HG03565 (cell line): ENCODE results near the gene NUDT1.

Experiments used
- ATAC-seq: cut with Tn5 transposase; IDR thresholded peaks from one replicate; pipeline ENCODE4 v1.9.1; 2021; ENCODE audit warnings: mild to moderate bottlenecking, moderate library complexity; ENCODE audit not compliant: unreplicated experiment

The NUDT1 gene

GRCh38 chr7:2241580-2242540 lies at the start of gene NUDT1, which contains the start of gene MRM2:
NUDT1 (plus strand) TSS chr7:2242226; CDS start chr7:2244575, 2,349 bp downstream.
MRM2 (minus strand) TSS chr7:2242205; CDS start chr7:2242169, 36 bp downstream.
- ATAC-seq, result peak; percentile 59

- no peak for ATAC-seq
Observed at GRCh38 chr7:2192831-2193534, 49.0 kb upstream of the NUDT1 start.

GRCh38 chr7:2193575-2194305 lies 48.3 kb upstream of the NUDT1 start:
- ATAC-seq, result no peak

GRCh38 chr7:2195400-2196246 lies 46.4 kb upstream of the NUDT1 start:
- ATAC-seq, result no peak

GRCh38 chr7:2196381-2197378 lies 45.3 kb upstream of the NUDT1 start:
- ATAC-seq, result no peak

GRCh38 chr7:2197436-2198155 lies 44.4 kb upstream of the NUDT1 start:
- no peak for ATAC-seq

GRCh38 chr7:2198206-2198605 lies 43.8 kb upstream of the NUDT1 start:
- no peak for ATAC-seq

GRCh38 chr7:2198760-2199159 lies 43.3 kb upstream of the NUDT1 start:
- ATAC-seq, result no peak

- no peak for ATAC-seq
Observed at GRCh38 chr7:2199528-2199927, 42.5 kb upstream of the NUDT1 start.

GRCh38 chr7:2199956-2200583 lies 42.0 kb upstream of the NUDT1 start:
- no peak for ATAC-seq

GRCh38 chr7:2200584-2200980 lies 41.4 kb upstream of the NUDT1 start:
- no peak for ATAC-seq

- ATAC-seq, result no peak
Observed at GRCh38 chr7:2201128-2201527, 40.9 kb upstream of the NUDT1 start.

GRCh38 chr7:2201686-2202360 lies 40.2 kb upstream of the NUDT1 start:
- ATAC-seq, result no peak

- ATAC-seq, result no peak
Observed at GRCh38 chr7:2202361-2202761, 39.7 kb upstream of the NUDT1 start.

GRCh38 chr7:2202901-2203765 lies 38.9 kb upstream of the NUDT1 start:
- ATAC-seq, result no peak

- no peak for ATAC-seq
Observed at GRCh38 chr7:2203766-2204300, 38.2 kb upstream of the NUDT1 start.
